A673 (cell line): ENCODE results near the gene TBL1X. TPM values are rescaled to one million over a fixed set of nuclear protein-coding genes. Genes with fewer than 3 reads are reported as not detected.

Experiments used
- BruUV-seq: library from RNA; stranded (reverse); fragments of 400-500 nt; replicated peaks from 2 replicates; lab custom pipeline; 2021; lab: Mats Ljungman, UMichigan
- CTCF ChIA-PET: fragments of 300-600 bp; sonication (Branson Sonifier 250); formaldehyde crosslinking; loops from one replicate; lab custom pipeline; 2022; ENCODE audit warnings: antibody characterized with exemption; lab: Charles Lee
- POLR2A ChIA-PET: fragments of 300-600 bp; sonication (Branson Sonifier 250); formaldehyde crosslinking; loops from one replicate; lab custom pipeline; 2022; ENCODE audit warnings: antibody characterized with exemption; ENCODE audit not compliant: low non-redundant PET; lab: Charles Lee
- DNase-seq: peaks from one replicate; pipeline ENCODE4 v3.0.0-alpha.2; 2015; ENCODE audit warnings: low spot score
- H3K27ac ChIP-seq: fragments of 200-600 bp; sonication (generic); 2 replicates; pipeline ENCODE4 v1.5.1; 2016; ENCODE audit warnings: mixed run types, low read depth, mild to moderate bottlenecking, mixed read lengths, antibody characterized with exemption, low read length; ENCODE audit not compliant: poor library complexity, severe bottlenecking
- H3K27me3 ChIP-seq: fragments of 200-600 bp; sonication (generic); replicated peaks from 2 replicates; pipeline ENCODE4 v1.6.1; 2017; ENCODE audit warnings: mixed run types, low read depth, mild to moderate bottlenecking, mixed read lengths, antibody characterized with exemption, low read length; ENCODE audit not compliant: insufficient read depth, poor library complexity
- H3K36me3 ChIP-seq: fragments of 200-600 bp; sonication (generic); 2 replicates; pipeline ENCODE4 v1.6.1; 2016; ENCODE audit warnings: mixed run types, mild to moderate bottlenecking, mixed read lengths, antibody characterized with exemption, low read length; ENCODE audit not compliant: insufficient read depth, poor library complexity, severe bottlenecking
- H3K4me1 ChIP-seq: fragments of 200-600 bp; sonication (generic); 2 replicates; pipeline ENCODE4 v1.6.1; 2017; ENCODE audit warnings: mixed run types, mild to moderate bottlenecking, mixed read lengths, antibody characterized with exemption, low read length; ENCODE audit not compliant: insufficient read depth, poor library complexity, severe bottlenecking
- H3K4me3 ChIP-seq: fragments of 200-600 bp; sonication (generic); 2 replicates; pipeline ENCODE4 v1.5.1; 2016; ENCODE audit warnings: low read depth, mixed run types, mild to moderate bottlenecking, mixed read lengths, low read length; ENCODE audit not compliant: poor library complexity, severe bottlenecking
- H3K9me3 ChIP-seq: fragments of 200-600 bp; sonication (generic); 2 replicates; pipeline ENCODE4 v1.6.1; 2016; ENCODE audit warnings: mixed run types, low read depth, mild to moderate bottlenecking, mixed read lengths, antibody characterized with exemption, low read length; ENCODE audit not compliant: poor library complexity, severe bottlenecking
- CTCF ChIP-seq: fragments of 300-800, 200-600 bp; sonication (generic); conservative IDR thresholded peaks from 2 replicates; pipeline ENCODE4 v1.5.1; 2017; ENCODE audit warnings: low read depth, mild to moderate bottlenecking, antibody characterized with exemption, low read length, moderate library complexity, mixed read lengths
- EZH2 ChIP-seq: fragments of 200-600 bp; sonication (generic); IDR thresholded peaks from 2 replicates; pipeline ENCODE4 v1.6.1; 2017; ENCODE audit warnings: borderline replicate concordance, low read depth, mild to moderate bottlenecking, mixed read lengths, antibody characterized with exemption, low read length; ENCODE audit not compliant: poor library complexity, severe bottlenecking
- intact Hi-C: fragments of 100-400 bp; cut with micrococcal nuclease; formaldehyde crosslinking; loops from one replicate; pipeline ENCODE4 v1.10.0; 2022; ENCODE audit not compliant: unreplicated experiment
- total RNA-seq: library from RNA; stranded (reverse); gene quantifications from 2 replicates; pipeline ENCODE4 v1.2.3, GENCODE V29; 2021

The TBL1X gene
- total RNA-seq, 1 experiment from 2014 or later = 26.9 TPM

DNA sequence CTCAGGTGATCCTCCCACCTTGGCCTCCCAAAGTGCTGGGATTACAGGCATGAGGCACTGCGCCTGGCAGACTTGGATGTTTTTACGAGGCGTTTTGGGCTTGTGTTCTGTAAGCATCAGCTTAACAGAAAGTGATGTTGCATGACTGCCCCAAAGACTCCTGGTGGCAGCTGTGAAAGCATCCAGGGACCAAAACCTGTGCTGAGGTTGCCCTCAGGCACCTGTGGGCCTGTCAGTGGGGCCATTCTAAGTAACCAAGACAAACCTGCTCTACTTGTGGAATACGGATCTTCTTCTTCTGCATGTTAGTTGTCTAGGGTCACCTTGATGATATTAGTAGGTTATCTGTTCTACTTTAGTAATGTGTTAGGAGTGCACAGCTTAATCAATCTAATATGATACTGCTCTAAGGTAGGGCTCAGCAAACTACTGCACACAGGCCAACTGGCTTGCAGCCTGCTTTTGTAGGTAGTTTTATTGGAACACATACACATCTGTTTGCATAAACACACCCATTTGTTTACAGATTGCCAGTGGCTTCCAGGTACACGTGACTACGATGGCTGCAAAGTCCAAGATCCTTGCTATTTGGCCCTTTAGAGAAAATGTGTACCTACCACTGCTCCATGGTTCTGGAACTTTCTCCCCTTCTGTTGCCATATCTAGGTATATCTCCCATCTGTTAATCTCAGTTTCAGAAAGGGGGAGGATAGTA is 164.1 kb downstream of the TBL1X start:
- intact Hi-C loops = no loop called here
- CTCF ChIA-PET = no interaction called here
- BruUV-seq = no TSS peak

DNA sequence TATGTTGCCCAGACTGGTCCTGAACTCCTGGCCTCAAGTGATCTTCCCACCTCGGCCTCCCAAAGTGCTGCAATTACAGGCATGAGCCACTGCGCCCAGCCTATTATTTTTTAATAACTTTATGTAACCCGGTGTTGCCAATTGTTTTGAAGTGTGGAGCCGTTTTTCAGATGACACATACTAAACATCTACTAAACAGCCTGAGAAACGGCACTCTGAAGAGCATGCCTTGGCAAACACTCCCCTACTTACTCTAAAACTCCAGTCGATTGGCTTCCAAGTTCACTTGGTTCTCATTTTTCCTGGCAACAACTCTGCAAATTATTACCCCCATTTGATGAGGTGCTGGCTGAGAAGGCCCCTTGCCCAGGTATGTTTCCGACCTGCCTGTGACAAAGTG is 169.7 kb downstream of the TBL1X start:
- Histone ChIP-seq H3K36me3 (no peaks in the 10 kb centered on the region), H3K9me3 (no peaks in the 10 kb centered on the region), H3K27me3 (no peaks in the 10 kb centered on the region), H3K4me3 (no peak overlapping the region), H3K27ac (no peak overlapping the region), H3K4me1 (no peaks in the 10 kb centered on the region)
- no peak for TF ChIP-seq EZH2
- DNase-seq = no peak
- intact Hi-C loops = no loop called here
- no TSS peak for BruUV-seq
- CTCF ChIA-PET = no interaction called here
- POLR2A ChIA-PET = no interaction called here

More for the DNA sequence above, 164.1 kb downstream of the TBL1X start:
- DNase-seq = no peak
- POLR2A ChIA-PET = no interaction called here
- no peak for TF ChIP-seq CTCF
- TF ChIP-seq EZH2 = no peak
- Histone ChIP-seq H3K9me3 (no peaks in the 10 kb centered on the region), H3K4me1 (peaks cover 4% of the 10 kb centered on the region), H3K27me3 (no peaks in the 10 kb centered on the region), H3K36me3 (no peaks in the 10 kb centered on the region), H3K27ac (no peak overlapping the region), H3K4me3 (no peak overlapping the region)

DNA sequence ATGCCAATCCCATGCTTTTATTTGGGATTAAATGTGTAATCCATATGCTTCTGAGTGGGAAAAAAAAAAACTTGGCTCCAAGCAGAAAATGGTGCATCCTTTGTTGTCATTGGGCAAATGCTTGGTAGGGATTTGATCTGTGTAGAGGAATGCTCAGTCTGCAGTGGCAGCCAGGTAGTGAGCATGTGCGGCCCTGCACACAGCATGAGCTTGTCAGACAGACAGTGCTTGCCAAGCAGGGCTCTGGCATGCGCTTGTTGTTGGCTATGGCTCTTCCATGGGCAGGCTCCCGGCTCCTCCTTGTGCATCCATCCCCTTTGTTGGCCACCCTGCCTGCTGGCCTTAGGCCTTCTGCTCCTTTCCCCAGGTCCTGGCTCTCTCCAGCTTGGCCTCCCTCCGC is 170.5 kb downstream of the TBL1X start:
- Histone ChIP-seq H3K36me3 (no peaks in the 10 kb centered on the region), H3K9me3 (no peaks in the 10 kb centered on the region), H3K27me3 (no peaks in the 10 kb centered on the region), H3K27ac (no peak overlapping the region), H3K4me1 (no peaks in the 10 kb centered on the region), H3K4me3 (no peak overlapping the region)
- ChIA-PET CTCF (no interaction called here), POLR2A (no interaction called here)
- DNase-seq = no peak
- intact Hi-C loops = no loop called here
- TF ChIP-seq EZH2 (no peak), CTCF (no peak)
- no TSS peak for BruUV-seq

GRCh38 chrX:9635803-9636202 is 170.9 kb downstream of the TBL1X start:
- no TSS peak for BruUV-seq
- Histone ChIP-seq H3K36me3 (no peaks in the 10 kb centered on the region), H3K9me3 (no peaks in the 10 kb centered on the region), H3K27ac (no peak overlapping the region), H3K4me1 (no peaks in the 10 kb centered on the region), H3K27me3 (no peaks in the 10 kb centered on the region), H3K4me3 (no peak overlapping the region)
- CTCF ChIA-PET = no interaction called here
- intact Hi-C loops = no loop called here
- no peak for DNase-seq
- TF ChIP-seq CTCF (no peak), EZH2 (no peak)
- POLR2A ChIA-PET = no interaction called here
